Renal cortical epithelial cell (primary cell): ENCODE measurements around the gene STAP2. TPM values are rescaled to one million over a fixed set of nuclear protein-coding genes. Genes with fewer than 3 reads are reported as not detected.

Source experiments
- DNase-seq: peaks from one replicate; pipeline ENCODE4 v3.0.0-alpha.2; 2011; ENCODE audit warnings: low read depth
- total RNA-seq: library from RNA; depleted of rRNA; stranded (reverse); fragments of >200 nt; gene quantifications from 2 replicates; pipeline ENCODE4 v1.2.3, GENCODE V29; 2014

The STAP2 gene
- total RNA-seq, 1 donor from 2014 or later, result 26.6 TPM

DNA sequence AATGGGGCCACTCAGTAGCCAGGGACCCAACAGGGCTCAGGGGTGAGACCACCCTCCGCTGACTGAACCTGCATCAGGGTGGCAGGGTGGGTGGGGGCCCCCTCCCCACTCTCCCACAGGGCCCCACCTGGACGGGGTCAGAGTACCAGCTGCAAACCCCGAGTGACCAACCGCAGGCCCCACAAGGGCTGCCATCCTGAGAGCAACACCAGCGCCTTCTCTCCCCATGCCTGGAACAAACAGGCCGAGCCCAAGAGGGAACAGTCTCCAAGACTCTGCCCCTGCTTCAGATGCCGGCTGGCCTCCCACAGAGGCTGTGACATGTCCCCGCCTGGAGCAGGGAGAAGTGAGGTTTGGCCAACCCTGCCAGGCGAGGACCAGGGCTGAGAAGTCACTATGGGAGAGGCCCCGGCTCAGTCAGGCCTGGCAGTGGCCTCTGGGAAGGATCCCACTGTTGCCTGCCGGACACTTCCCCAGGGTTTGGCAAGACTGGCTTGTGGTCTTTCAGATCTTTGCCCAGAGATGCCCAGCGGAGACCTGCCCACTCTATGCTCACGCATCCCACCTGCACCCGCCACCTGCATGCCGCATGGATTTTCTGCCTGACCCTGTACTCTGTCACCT lies 31.9 kb upstream of the STAP2 start:
- DNase-seq, result no peak

DNA sequence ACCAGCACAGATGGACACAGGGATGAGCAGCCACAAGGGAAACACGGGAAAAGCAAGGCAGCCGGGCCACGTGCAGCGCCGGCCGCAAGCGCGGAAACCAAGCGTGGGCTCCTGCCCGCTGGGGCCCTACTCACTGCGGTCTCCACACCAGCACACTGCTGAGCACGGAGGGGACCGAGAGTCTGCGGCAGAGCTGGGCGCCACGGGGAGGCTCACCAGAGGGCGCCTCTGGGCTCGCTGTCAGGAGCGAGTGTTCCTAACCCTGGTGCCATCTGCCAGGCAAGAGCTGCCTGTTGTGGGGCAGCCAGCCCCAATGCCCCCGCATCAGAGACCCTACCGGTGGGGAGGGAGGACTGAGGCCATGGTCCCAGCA lies 31.2 kb upstream of the STAP2 start:
- no peak for DNase-seq

GRCh38 chr19:4369109-4369887 lies 30.7 kb upstream of the STAP2 start:
- DNase-seq, result peak; percentile 77

DNA sequence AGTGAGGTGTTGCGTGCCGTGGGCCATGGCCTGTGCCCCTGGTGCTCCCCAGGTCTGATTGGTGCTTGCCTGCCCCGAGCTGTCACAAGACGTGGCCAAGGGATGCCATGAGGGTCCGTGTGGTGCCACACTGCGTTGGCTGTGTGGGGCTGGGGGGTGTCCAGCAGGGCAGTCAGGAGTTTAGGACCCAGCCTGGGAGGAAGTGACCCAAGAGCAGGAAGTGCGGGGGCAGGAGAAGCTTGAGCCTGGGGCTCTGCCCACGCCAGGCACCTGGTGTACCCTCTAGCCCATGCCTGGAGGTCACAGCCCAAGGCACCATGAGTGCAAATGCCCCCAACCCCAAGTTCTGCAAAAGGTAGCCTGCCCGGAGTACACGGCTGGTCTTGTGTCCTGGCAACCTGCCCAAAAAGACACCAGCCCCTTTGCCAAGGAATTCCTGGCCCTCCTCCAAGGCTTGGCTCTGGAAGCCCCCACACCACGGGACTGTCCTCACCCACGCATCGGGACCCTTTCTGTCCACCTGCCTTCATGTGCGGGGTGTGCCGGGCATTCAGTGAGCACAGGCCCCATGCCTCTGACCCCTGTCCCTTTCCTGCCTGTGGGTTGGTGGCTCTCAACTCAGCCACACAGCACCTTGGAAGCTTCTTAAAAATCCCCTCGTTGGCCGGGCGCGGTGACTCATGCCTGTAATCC lies 29.6 kb upstream of the STAP2 start:
- DNase-seq, result peak; percentile 27

GRCh38 chr19:4367781-4368127 lies 29.1 kb upstream of the STAP2 start:
- no peak for DNase-seq

- DNase-seq, result no peak
Measured at GRCh38 chr19:4367336-4367723, 28.7 kb upstream of the STAP2 start.

- no peak for DNase-seq
Measured at GRCh38 chr19:4366666-4367335, 28.2 kb upstream of the STAP2 start.

- DNase-seq, result no peak
Measured at GRCh38 chr19:4365791-4366665, 27.4 kb upstream of the STAP2 start.

DNA sequence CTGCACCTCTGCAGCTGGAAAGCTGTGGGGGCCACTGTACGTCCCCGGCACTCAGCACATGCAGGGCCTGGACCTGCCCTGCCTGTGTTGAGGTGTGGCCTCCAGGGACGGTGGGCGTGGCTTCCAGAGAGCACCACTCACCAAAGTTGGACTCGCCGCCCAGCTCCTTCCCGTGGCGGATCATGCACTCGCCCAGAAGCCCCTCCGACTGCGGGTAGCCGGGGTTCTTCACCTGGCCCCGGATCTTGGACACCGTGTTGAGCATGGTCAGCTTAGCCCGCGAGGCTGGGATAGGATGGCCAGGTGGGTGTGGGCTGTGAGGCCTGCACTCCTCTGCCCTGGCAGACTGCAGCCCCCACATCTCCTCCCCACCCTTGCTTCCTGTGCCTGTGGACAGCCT lies 26.7 kb upstream of the STAP2 start:
- DNase-seq, result no peak

- no peak for DNase-seq
Measured at GRCh38 chr19:4363571-4364304, 25.1 kb upstream of the STAP2 start.

- no peak for DNase-seq
Measured at GRCh38 chr19:4362831-4363545, 24.4 kb upstream of the STAP2 start.

DNA sequence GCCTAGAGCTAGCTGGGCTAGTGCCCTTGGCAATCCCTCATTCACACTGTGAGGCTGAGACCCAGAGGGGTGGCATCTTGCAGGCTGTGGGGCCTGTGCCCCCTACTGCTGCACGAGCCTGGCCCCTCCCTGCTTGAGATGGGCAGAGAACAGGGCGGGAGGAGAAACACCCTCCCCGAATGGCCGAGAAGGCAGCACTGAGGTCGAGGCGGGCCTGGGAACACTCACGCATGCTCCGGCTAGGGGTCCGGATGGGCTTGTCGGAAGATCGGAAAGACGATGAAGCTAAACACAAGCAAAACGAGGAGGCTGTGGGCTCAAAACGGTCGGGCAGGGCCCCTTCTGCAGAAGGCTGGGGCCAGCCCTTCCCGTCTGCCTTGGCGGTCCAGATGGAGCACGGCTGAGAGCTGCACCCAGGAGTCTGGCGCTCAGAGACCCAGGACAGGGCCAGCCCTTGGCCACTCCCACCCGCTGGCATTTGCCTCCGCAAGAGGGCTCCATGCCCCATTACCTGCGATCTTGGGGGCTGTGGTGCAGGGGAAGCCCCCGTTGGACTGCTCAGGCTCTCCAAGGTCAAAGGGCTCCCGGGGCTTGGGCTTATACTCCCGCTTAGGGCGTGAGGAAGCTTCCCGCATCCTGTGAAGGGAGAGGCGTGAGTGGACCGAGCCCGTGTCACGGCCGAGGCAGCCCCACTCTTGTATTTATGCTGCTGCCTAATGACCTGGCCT lies 23.6 kb upstream of the STAP2 start:
- no peak for DNase-seq

GRCh38 chr19:4361152-4362046 lies 22.8 kb upstream of the STAP2 start:
- DNase-seq, result no peak

- no peak for DNase-seq
Measured at GRCh38 chr19:4360641-4361151, 22.1 kb upstream of the STAP2 start.

- no peak for DNase-seq
Measured at GRCh38 chr19:4360081-4360569, 21.5 kb upstream of the STAP2 start.

DNA sequence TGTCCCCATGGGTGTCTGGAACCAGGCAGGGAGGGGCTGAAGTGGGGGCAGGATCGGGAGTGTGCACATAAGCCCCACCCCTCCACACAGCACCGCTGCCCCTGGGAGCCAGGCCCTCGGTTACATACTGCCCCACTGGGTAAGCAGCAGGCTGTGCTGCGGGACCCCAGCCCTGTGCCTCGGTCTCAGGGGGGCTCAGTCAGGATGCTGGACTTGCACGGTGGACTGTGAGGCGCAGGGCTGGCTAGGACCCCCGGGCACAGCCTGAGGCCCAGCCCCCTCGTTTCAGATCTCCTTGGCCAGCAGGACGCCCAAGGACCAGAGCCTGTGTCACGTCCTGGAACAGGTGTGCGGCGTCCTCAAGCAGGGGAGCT lies 21.0 kb upstream of the STAP2 start:
- no peak for DNase-seq

- no peak for DNase-seq
Measured at GRCh38 chr19:4358709-4359626, 20.3 kb upstream of the STAP2 start.
